LHCN-M2 (cell line): ENCODE measurements around the gene SLC51B. TPM values are rescaled to one million over a fixed set of nuclear protein-coding genes. Genes with fewer than 3 reads are reported as not detected.
"Not testable (repeated sequence)": the region's sequence is repeated elsewhere in the genome, so short reads cannot be mapped to it uniquely, and the experiment has no call there.

Source experiments
- DNase-seq: peaks from one replicate; pipeline ENCODE4 v3.0.0-alpha.2; 2012; ENCODE audit warnings: low read depth
- polyA plus RNA-seq: library from polyadenylated mRNA; unstranded; fragments of >200 nt; gene quantifications from one replicate; pipeline ENCODE4 v1.2.1, GENCODE V29; 2012; ENCODE audit warnings: missing spikeins
- total RNA-seq: library from RNA; depleted of rRNA; stranded (reverse); fragments of >200 nt; gene quantifications from 2 replicates; pipeline ENCODE4 v1.2.3, GENCODE V29; 2014; rRNA removed

The SLC51B gene
- total RNA-seq = 0.23 TPM in 1 of 2 replicates, not detected in the other
- not detected for polyA plus RNA-seq

- DNase-seq = peak; percentile 85
Observed at GRCh38 chr15:65044724-65045481, at the start of gene SLC51B. Gene SLC51B, plus strand, starts transcription at chr15:65045387. Its CDS starts 4,618 bp downstream, at chr15:65050005.

- DNase-seq = no peak
Observed at GRCh38 chr15:64997066-64997465, 48.1 kb upstream of the SLC51B start.

GRCh38 chr15:64997745-64998375, 47.3 kb upstream of the SLC51B start:
- DNase-seq = no peak

- no peak for DNase-seq
Observed at GRCh38 chr15:65004993-65005392, 40.2 kb upstream of the SLC51B start.

GRCh38 chr15:65006876-65007275, 38.3 kb upstream of the SLC51B start:
- no peak for DNase-seq

GRCh38 chr15:65008983-65009382, 36.2 kb upstream of the SLC51B start:
- DNase-seq = peak; percentile 35

GRCh38 chr15:65011198-65011597, 34.0 kb upstream of the SLC51B start:
- DNase-seq = not testable (repeated sequence)

- DNase-seq = peak; percentile 15
Observed at GRCh38 chr15:65020419-65020818, 24.8 kb upstream of the SLC51B start.

- DNase-seq = no peak
Observed at GRCh38 chr15:65021488-65021887, 23.7 kb upstream of the SLC51B start.

- DNase-seq = no peak
Observed at GRCh38 chr15:65026756-65027155, 18.4 kb upstream of the SLC51B start.

- no peak for DNase-seq
Observed at GRCh38 chr15:65027593-65027992, 17.6 kb upstream of the SLC51B start.

GRCh38 chr15:65028338-65028737, 16.8 kb upstream of the SLC51B start:
- no peak for DNase-seq

GRCh38 chr15:65028921-65029735, 16.1 kb upstream of the SLC51B start, which contains the start of gene MTFMT:
Gene MTFMT, minus strand, starts transcription at chr15:65029639. Its CDS starts 26 bp downstream, at chr15:65029613.
- peak; percentile 75 for DNase-seq

GRCh38 chr15:65029736-65030208, 15.4 kb upstream of the SLC51B start:
- DNase-seq = no peak

- peak; percentile 84 for DNase-seq
Observed at GRCh38 chr15:65032801-65033537, 12.2 kb upstream of the SLC51B start.

- peak; percentile 45 for DNase-seq
Observed at GRCh38 chr15:65033659-65034269, 11.4 kb upstream of the SLC51B start.

GRCh38 chr15:65034719-65035118, 10.5 kb upstream of the SLC51B start:
- DNase-seq = no peak

- DNase-seq = no peak
Observed at GRCh38 chr15:65037309-65037708, 7.9 kb upstream of the SLC51B start.

- DNase-seq = no peak
Observed at GRCh38 chr15:65038428-65038827, 6.8 kb upstream of the SLC51B start.

- DNase-seq = no peak
Observed at GRCh38 chr15:65038836-65039235, 6.4 kb upstream of the SLC51B start.

- no peak for DNase-seq
Observed at GRCh38 chr15:65040461-65040860, 4.7 kb upstream of the SLC51B start.
